Fibroblast of the aortic adventitia (primary cell): ENCODE measurements around the gene NOX5. TPM values are rescaled to one million over a fixed set of nuclear protein-coding genes. Genes with fewer than 3 reads are reported as not detected.

ENCODE experiments used
- DNase-seq: peaks from one replicate; pipeline ENCODE4 v3.0.0-alpha.2; 2010; ENCODE audit warnings: low read depth
- H3K4me3 ChIP-seq: 2 replicates; pipeline ENCODE4 v1.5.1; 2011; ENCODE audit warnings: low read depth, mild to moderate bottlenecking, control low read depth, low read length, moderate library complexity
- total RNA-seq: library from RNA; depleted of rRNA; stranded (reverse); fragments of >200 nt; gene quantifications from 2 replicates; pipeline ENCODE4 v1.2.3, GENCODE V29; 2012; ENCODE audit warnings: low replicate concordance
- TF ChIP-seq, protein P1 (sequence below): IDR thresholded peaks from 2 replicates; pipeline ENCODE4 v1.5.1; 2011; ENCODE audit warnings: mild to moderate bottlenecking, low read length, control low read depth, inconsistent platforms; ENCODE audit not compliant: insufficient read depth

NOX5 gene
- total RNA-seq, 1 donor: 0.27 TPM

DNA sequence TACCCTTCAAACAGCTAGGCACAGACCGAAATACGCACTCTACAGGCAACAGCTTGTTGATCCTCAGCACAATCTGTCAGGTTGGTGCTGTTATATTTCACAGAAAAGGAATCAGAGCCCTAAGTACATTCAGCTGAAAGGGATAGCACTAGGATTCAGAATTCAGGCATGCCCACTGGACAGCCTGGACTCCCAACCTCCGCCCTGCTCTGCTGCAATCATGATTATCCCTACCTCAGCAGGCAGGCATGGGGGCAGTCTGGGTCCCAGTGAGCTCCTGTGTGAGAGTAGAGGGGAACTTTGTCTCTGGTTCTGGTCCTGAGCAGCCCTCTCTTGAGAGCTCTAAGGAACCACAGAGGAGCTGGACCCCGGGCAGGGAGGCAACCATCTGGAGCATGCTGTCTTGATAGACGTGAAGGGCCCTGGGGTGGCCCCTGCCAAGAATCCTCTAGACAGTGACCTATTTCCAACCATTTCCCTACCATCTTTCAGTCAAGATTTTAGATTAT, 23.4 kb upstream of the NOX5 start:
- no peak for DNase-seq
- TF ChIP-seq, protein P1, sequence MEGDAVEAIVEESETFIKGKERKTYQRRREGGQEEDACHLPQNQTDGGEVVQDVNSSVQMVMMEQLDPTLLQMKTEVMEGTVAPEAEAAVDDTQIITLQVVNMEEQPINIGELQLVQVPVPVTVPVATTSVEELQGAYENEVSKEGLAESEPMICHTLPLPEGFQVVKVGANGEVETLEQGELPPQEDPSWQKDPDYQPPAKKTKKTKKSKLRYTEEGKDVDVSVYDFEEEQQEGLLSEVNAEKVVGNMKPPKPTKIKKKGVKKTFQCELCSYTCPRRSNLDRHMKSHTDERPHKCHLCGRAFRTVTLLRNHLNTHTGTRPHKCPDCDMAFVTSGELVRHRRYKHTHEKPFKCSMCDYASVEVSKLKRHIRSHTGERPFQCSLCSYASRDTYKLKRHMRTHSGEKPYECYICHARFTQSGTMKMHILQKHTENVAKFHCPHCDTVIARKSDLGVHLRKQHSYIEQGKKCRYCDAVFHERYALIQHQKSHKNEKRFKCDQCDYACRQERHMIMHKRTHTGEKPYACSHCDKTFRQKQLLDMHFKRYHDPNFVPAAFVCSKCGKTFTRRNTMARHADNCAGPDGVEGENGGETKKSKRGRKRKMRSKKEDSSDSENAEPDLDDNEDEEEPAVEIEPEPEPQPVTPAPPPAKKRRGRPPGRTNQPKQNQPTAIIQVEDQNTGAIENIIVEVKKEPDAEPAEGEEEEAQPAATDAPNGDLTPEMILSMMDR: no peak
- H3K4me3 ChIP-seq: no peak overlapping the region

DNA sequence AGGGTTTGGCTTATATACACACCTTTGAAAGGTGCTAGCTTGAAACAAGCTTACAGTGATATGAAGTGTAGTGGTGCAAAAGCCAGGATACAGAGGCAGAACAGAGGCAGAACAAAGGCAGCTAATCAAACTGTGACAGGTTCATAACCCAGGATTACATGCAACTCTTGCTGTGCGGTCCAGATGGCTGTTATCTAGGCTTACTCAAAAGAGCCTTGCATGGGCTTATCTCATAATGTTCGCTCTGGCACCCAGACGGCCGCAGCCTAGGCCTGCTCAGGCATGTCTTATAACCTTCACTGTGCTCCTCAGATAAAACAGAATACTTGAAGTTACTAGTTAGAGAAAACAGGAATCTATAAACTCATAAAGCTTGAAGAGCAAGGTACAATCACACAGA, 22.8 kb upstream of the NOX5 start:
- DNase-seq: peak; percentile 47
- no peak overlapping the region for H3K4me3 ChIP-seq
- TF ChIP-seq, protein P1: no peak

DNA sequence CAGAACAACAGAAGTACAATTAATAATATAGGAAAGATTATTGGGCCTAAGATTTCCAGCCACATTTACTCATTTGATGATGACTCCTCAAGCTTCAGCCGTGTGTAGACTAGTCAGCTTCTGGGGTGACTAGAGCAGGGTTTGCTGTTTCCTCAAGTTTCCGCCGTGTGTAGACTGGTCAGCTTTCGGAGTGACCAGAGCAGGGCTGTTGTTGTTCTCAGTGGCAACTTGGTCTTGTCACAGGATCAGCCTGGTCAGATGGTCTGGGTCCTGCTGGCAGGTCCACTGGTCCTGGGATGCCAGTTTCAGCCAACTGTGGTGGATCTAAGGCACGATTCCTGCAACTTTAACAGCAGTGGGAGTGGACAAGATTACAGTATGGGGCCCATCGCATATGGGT, 21.8 kb upstream of the NOX5 start:
- no peak for DNase-seq
- H3K4me3 ChIP-seq: no peak overlapping the region
- TF ChIP-seq, protein P1: no peak

DNA sequence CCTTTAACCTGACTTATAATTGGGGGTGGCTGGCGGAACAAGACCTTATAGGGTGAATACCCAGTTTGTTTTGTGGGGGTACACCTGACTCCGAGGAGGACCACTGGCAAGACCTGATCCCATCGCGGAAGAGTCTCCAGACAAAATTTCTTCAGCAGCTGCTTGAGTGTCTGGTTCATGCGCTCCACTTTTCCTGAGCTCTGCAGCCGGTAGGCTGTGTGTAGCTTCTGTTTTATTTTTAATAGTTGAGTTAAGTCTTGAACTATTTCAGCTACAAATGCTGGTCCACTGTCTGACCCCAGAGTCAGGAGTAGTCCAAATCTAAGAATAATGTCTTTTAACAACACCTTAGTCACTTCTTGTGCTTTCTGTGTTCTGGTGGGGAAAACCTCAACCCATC, 21.2 kb upstream of the NOX5 start:
- TF ChIP-seq, protein P1: no peak
- DNase-seq: no peak
- no peak overlapping the region for H3K4me3 ChIP-seq

DNA sequence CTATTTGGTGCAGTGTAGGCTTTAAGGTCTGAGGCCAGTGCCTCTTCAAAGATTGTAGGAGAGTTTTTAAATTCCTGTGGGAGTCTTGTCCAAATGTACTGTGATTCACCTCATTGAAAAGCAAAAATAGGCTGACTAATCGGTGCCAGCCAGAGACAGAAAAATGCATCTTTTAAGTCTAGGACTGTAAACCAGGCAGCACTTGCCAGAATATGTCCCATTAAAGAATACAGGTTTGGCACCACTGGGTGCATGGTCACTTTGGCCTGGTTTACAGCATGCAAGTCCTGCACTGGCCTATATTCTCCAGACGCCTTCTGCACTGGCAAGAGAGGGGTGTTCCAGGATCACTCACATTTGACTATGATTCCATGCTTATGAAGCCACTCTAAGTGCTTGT, 20.3 kb upstream of the NOX5 start:
- no peak overlapping the region for H3K4me3 ChIP-seq
- TF ChIP-seq, protein P1: no peak
- DNase-seq: peak; percentile 52

DNA sequence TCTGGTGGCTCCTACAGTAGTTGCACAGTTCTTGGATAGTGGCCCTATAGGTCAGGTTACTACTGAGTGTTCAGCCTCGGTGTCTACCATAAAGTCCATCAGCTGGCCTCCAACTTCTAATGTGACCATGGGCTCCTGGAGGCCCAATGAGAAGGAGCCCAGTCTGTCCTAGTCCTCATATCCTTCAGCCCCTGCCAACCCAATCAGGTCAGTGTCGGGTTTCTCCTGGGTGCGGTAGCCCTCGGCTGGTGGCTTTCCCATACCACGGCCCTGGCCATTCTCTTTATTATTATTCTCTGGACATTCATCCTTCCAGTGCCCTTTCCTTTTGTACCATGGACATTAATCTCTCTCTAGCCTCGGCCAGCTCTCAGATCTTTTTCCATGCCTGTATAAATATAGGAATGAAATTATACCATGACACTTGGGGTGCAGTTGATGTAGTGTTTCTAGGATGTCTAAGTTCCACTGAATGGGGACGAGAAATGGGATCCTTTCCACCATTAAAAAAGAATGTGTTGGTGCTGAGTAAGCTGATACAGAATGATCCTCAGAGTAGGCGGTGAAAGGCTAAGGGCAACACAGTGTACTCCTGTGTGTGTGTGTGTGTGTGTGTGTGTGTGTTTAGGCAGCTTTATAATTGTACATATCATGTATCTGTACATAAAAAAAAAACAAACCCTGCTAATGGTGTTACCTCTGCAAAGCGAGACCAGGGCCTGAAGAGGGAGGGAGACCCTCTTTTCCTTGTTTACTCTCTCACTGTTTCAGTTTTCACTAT, 19.3 kb upstream of the NOX5 start:
- TF ChIP-seq, protein P1: no peak
- no peak for DNase-seq
- H3K4me3 ChIP-seq: no peak overlapping the region
